Muscle layer of duodenum (tissue), 2 donors: Measurements from ENCODE around the gene GIGYF1.

ENCODE experiments used
- H3K27ac ChIP-seq: one replicate; pipeline ENCODE4 v1.7.0; 2013; ENCODE audit warnings: mild to moderate bottlenecking, low read length
- H3K27me3 ChIP-seq: one replicate; pipeline ENCODE4 v1.7.0; 2013; ENCODE audit warnings: low read depth, mild to moderate bottlenecking, control low read depth, low read length
- H3K36me3 ChIP-seq, 2 donors: one replicate each; pipeline ENCODE4 v1.7.0; 2013; ENCODE audit warnings: low read length in 2 of 2, control low read depth in 1 of 2, mild to moderate bottlenecking in 1 of 2; ENCODE audit not compliant: insufficient read depth in 2 of 2, control insufficient read depth in 1 of 2
- H3K4me1 ChIP-seq, 2 donors: one replicate each; pipeline ENCODE4 v1.7.0; 2013; ENCODE audit warnings: low read length in 2 of 2, mild to moderate bottlenecking in 2 of 2, control low read depth in 1 of 2, moderate library complexity in 1 of 2; ENCODE audit not compliant: insufficient read depth in 2 of 2, control insufficient read depth in 1 of 2
- H3K4me3 ChIP-seq, 2 donors: one replicate each; pipeline ENCODE4 v1.7.0; 2013; ENCODE audit warnings: low read length in 2 of 2, low read depth in 1 of 2, mild to moderate bottlenecking in 1 of 2
- H3K9me3 ChIP-seq, 2 donors: one replicate each; pipeline ENCODE4 v1.7.0; 2013; ENCODE audit warnings: low read length in 2 of 2, control low read depth in 1 of 2, mild to moderate bottlenecking in 1 of 2; ENCODE audit not compliant: control insufficient read depth in 1 of 2
- donor health status: healthy.

GIGYF1 gene

DNA sequence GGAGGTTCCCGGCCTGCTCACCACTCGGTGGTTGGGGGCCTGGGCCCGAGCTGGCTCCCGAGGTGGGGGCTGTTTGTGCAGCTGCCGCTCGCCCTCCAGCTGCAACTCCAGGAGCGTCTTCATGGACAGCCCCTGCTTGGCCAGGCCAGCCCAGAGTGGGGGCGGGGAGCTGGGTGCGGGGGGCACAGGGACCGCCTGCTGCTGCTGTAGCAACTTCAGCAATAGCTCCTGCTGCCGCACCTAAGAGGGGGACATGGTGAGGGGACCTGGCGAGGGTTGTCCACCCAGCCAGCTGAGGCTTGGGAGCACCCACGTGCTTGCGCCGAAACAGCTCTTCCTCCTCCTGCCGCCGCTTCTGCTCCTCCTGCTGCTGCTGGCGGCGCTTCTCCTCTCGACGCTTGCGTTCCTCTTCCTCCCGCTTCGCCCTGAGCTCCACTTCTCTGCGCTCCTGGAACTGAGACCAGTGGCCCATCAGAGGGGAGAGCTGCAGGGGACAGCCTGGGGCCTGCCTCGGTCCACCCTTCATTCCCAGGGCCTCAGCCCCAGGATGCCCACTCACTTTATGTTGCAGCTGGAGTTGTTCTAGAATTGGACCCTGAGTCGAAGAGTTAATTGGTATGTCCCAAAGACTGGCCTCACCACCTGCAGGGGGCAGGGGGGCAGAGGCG is 10.9 kb downstream of the GIGYF1 start:
- peaks cover 0 to 12% of the 10 kb centered on the region in 2 donors for H3K4me1 ChIP-seq
- H3K36me3 ChIP-seq = peaks cover 20 to 91% of the 10 kb centered on the region in 2 donors
- H3K9me3 ChIP-seq = no peaks in the 10 kb centered on the region
- H3K4me3 ChIP-seq = no peak overlapping the region
- H3K27me3 ChIP-seq = no peaks in the 10 kb centered on the region
- no peak overlapping the region for H3K27ac ChIP-seq

DNA sequence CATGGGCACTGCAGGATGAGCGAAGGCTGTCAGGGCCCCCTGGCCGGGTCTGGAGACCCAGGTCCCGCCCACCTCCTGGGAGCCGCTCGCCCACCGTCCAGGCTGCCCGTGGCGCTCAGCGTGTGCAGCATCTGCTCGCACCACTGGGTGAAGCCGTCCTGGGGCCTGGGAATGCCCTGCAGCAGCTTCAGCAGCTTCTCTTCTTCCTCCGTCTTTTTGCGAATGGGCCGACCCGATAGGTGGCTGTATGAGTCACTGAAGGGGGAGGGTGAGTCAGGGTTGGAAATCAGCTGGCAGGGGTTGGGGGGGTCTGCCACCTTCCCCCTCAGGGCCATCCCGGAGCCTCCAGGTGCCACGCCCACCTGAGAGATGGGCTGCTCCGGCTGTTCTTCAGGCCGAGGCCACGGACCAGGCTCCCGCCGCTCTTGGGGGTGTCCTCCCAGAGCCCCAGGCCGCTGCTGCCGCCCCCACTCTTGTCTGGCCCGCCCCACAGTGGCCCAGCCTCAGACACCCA is 11.8 kb downstream of the GIGYF1 start:
- Histone ChIP-seq H3K4me1 (peaks cover 0 to 9% of the 10 kb centered on the region in 2 donors), H3K4me3 (no peak overlapping the region), H3K36me3 (peaks cover 29 to 91% of the 10 kb centered on the region in 2 donors), H3K27me3 (no peaks in the 10 kb centered on the region), H3K9me3 (no peaks in the 10 kb centered on the region), H3K27ac (no peak overlapping the region)

DNA sequence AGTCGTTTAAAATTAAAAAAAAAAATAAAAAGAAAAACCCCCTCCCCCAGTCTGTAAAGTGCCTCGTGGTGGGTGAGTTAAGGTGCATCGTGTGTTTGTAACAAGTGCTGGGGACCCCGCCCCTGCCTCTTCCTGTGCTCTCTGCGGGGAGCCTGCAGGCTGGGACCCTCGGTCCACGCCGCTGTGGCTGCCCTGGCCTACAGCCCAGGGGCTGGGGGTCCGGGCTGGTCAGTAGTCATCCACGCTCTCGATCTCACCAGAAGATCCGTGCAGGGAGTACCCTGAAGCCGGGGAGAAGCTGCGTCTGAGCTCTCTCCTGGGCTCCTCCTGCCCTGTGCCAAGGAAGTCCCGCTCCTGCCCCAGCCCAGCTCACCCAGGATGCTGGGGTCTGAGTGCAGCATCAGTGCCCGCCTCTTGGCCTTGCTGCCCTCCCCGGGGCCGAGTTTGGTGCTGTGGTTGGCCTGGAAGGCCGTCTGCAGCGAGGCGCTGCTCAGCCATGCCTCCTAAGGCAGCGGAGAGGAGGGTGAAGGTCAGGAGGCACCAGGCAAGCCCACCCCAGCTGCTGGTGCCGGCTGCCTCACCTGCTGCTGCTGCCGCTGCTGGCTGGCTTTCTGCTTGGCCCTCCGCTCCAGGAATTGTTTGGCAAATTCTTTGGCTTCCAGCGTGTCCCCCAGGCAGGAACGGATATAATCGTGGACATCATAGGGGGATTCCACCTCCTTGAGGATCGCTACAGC is 12.4 kb downstream of the GIGYF1 start:
- H3K9me3 ChIP-seq = no peaks in the 10 kb centered on the region
- H3K4me3 ChIP-seq = no peak overlapping the region
- no peak overlapping the region for H3K27ac ChIP-seq
- peaks cover 34 to 91% of the 10 kb centered on the region in 2 donors for H3K36me3 ChIP-seq
- H3K27me3 ChIP-seq = no peaks in the 10 kb centered on the region
- H3K4me1 ChIP-seq = peaks cover 0 to 11% of the 10 kb centered on the region in 2 donors

DNA sequence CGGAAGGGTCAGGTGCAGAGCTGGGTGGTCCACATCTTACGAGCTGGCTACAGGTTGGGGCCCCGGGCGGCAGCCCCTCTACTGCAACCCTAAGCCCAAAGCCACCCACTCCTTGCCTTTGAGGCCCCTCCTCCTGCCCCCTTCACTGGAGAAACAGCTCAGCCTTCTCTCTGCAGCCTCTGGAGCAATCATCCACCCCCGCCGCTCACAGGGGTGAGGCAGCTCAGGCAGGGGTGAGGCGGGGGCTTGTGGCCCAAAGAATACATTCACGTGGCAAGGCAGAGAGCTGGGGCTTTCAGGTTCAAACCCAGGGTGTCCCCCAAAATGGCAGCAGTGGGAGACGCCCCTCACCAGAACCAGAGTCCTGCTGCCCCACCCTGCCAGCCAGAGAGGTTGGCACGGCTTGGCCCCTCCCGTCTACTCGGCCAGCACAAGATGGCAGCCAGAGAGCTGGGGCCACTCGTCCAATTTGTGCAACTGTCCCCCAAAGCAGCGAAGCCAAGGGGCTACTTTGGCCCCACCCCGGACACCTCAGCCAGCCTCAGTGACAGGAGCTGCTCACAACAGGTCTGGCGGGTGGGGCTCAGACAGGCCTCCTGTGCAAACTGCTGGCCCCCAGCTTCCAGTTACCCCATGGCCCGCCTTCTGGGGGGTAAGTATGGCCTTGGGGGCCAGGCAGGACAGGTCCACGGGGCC is 13.3 kb downstream of the GIGYF1 start:
- no peak overlapping the region for H3K27ac ChIP-seq
- peaks cover 34 to 81% of the 10 kb centered on the region in 2 donors for H3K36me3 ChIP-seq
- H3K4me3 ChIP-seq = no peak overlapping the region
- peaks cover 0 to 17% of the 10 kb centered on the region in 2 donors for H3K4me1 ChIP-seq
- H3K27me3 ChIP-seq = no peaks in the 10 kb centered on the region
- no peaks in the 10 kb centered on the region for H3K9me3 ChIP-seq

DNA sequence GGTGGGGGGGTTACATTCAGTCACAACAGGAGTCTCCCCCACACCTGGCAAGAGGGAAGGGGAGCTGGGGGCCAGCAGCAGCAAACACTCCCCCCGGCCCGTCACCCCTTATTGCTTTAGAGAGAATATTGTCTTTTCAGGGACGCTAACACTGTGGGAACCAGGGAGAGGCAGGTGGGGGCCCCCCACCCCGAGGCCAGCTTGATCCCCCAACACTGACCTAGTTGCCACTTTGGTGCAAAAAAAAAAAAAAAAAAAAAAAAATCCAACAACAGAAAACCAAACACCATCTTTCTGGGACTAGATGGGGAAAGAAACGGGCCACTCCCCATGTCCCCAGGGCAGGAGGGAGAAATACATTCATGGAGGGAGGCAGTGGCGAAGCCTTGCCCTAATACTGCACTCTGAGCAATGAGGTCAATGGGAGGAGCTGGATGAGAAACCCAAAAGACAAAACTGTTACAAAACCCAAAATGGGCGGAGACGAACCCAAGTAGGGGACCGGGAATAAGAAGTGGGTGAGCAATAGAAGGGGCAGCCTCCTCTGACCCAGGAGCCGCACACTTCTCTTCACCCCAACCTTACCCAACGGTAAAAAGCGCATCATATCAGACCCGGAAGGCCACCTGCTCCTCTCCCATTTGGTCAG is 14.0 kb downstream of the GIGYF1 start:
- Histone ChIP-seq H3K4me1 (peaks cover 0 to 17% of the 10 kb centered on the region in 2 donors), H3K27ac (no peak overlapping the region), H3K36me3 (peaks cover 28 to 75% of the 10 kb centered on the region in 2 donors), H3K27me3 (no peaks in the 10 kb centered on the region), H3K9me3 (no peaks in the 10 kb centered on the region), H3K4me3 (no peak overlapping the region)

DNA sequence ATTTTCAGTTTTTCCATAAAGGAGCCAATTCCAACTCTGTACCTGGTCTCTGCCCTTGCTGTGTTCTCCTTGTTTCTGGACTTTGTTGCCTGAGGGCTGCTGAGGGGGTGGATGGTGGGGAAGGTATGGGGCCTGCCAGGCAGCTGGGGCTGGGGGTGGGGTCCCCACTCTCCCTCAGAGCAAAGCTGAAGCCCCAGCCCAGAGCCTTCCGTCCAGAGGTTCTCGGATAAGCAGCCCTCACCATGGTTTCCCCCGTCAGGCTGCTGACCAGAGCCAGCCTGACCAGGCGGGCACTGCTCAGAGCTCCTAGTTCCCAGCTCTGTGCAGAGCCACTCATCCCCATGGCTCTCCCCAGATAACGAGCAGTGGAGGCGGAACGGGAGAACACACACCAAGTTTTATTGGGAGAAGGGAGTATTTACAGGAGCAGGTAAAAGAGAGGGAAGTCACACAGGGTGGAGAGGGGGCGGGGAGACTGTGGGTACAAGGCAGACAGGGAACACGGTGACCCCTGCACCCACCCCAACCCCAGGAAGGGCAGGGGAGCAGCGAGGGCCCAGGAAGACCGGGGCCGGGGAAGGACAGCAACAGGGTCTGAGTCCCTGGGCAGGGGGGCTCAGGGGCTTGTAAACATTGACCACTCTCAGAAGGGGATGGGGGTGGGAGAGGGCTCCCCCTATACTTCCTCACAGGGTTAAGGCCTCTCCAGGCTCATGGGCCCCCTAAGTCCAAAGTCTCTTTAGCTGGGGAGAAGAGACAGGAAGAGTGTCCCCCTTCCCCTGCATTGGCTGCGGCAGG is 14.7 kb downstream of the GIGYF1 start:
- Histone ChIP-seq H3K4me3 (no peak overlapping the region), H3K9me3 (no peaks in the 10 kb centered on the region), H3K27ac (no peak overlapping the region), H3K27me3 (no peaks in the 10 kb centered on the region), H3K36me3 (peaks cover 26 to 67% of the 10 kb centered on the region in 2 donors), H3K4me1 (peaks cover 0 to 17% of the 10 kb centered on the region in 2 donors)

DNA sequence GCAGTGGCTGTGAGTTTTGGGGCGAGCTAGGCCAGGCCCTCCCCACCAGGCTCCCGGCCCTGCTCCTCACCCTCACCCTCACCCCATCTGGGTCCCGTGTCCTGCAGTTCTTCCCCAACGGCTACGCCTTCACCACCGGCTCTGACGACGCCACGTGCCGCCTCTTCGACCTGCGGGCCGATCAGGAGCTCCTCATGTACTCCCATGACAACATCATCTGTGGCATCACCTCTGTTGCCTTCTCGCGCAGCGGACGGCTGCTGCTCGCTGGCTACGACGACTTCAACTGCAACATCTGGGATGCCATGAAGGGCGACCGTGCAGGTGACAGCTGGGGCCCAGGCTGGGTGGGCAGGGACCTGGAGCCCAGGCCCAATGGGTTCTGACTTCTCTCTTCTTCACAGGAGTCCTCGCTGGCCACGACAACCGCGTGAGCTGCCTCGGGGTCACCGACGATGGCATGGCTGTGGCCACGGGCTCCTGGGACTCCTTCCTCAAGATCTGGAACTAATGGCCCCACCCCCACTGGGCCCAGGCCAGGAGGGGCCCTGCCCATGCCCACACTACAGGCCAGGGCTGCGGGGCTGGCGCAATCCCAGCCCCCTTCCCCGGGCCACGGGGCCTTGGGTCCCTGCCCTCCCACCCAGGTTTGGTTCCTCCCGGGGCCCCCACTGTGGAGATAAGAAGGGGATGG is 15.6 kb downstream of the GIGYF1 start:
- Histone ChIP-seq H3K27ac (no peak overlapping the region), H3K9me3 (no peaks in the 10 kb centered on the region), H3K4me1 (peaks cover 0 to 17% of the 10 kb centered on the region in 2 donors), H3K27me3 (no peaks in the 10 kb centered on the region), H3K4me3 (no peak overlapping the region), H3K36me3 (peaks cover 26 to 58% of the 10 kb centered on the region in 2 donors)

DNA sequence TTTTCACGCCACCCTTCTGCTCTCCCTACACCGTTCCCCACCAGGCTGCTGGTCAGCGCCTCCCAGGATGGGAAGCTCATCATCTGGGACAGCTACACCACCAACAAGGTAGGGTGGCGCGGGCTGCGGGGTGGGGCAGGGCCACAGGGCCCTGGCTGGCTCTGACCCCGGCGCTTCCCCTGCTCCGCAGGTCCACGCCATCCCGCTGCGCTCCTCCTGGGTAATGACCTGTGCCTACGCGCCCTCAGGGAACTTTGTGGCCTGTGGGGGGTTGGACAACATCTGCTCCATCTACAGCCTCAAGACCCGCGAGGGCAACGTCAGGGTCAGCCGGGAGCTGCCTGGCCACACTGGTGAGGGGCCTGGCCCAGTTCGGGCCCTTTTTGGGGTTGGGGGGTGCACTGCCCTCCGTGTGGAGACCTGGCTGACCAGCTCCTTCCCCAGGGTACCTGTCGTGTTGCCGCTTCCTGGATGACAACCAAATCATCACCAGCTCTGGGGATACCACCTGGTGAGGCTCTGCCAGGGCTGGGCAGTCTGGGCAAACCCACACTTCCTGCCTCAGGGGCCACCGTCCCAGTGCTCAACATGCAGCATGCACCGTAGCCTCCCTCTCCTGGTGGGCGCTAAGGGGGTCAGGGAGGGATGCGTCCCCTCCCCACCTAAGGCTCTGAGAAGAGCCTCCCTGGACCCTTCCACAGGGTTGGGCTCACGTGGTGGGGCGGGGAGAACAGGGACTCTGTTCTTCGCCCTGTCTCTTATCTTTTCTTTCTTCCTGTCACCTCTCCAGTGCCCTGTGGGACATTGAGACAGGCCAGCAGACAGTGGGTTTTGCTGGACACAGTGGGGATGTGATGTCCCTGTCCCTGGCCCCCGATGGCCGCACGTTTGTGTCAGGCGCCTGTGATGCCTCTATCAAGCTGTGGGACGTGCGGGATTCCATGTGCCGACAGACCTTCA is 16.5 kb downstream of the GIGYF1 start:
- peaks cover 26 to 50% of the 10 kb centered on the region in 2 donors for H3K36me3 ChIP-seq
- no peaks in the 10 kb centered on the region for H3K9me3 ChIP-seq
- H3K27me3 ChIP-seq = no peaks in the 10 kb centered on the region
- no peak overlapping the region for H3K27ac ChIP-seq
- H3K4me1 ChIP-seq = peaks cover 0 to 17% of the 10 kb centered on the region in 2 donors
- no peak overlapping the region for H3K4me3 ChIP-seq

DNA sequence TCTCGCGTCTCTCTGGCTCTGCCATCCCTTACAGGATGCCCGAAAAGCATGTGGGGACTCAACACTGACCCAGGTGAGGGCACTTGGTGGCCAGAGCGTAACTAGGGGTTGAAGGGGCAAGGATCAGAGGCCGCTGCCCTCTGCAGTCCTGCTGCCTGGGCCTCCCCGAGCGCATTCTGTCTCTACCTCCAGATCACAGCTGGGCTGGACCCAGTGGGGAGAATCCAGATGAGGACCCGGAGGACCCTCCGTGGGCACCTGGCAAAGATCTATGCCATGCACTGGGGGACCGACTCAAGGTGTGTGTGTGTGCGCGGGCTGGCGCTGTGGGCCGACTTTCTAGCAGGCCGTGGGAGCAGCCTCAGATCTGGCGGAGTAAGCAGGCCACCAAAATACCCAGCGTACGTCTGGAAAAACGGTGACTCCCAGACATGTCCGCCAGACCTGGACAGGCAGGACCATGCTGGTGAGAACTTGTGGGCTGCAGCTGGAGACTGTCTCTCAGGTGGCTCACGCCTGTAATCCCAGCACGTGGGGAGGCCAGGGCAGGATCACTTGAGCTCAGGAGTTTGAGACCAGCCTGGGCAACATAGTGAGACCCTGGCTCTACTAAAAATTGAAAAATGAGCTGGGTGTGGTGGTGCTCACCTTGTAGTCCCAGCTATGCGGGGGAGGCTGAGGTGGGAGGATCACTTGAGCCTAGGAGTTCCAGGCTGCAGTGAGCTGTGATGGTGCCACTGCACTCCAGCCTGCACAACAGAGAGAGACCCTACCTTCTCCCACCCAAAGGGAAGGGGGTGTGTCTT is 17.3 kb downstream of the GIGYF1 start:
- H3K36me3 ChIP-seq = peaks cover 22 to 41% of the 10 kb centered on the region in 2 donors
- H3K4me1 ChIP-seq = peaks cover 0 to 17% of the 10 kb centered on the region in 2 donors
- no peaks in the 10 kb centered on the region for H3K27me3 ChIP-seq
- peak overlapping the region; percentile 8 for H3K27ac ChIP-seq
- no peaks in the 10 kb centered on the region for H3K9me3 ChIP-seq
- H3K4me3 ChIP-seq = peak overlapping the region in 1 of 2 donors; percentile 98
